Duodenal mucosa (tissue), 2 donors: ENCODE results near the gene USP6.
"Not testable (repeated sequence)": the region's sequence is repeated elsewhere in the genome, so short reads cannot be mapped to it uniquely, and the experiment has no call there.

Experiments
- H3K27ac ChIP-seq: one replicate; pipeline ENCODE4 v1.7.0; 2013; ENCODE audit warnings: low read depth, low read length
- H3K27me3 ChIP-seq, 2 donors: one replicate each; pipeline ENCODE4 v1.7.0; 2013; ENCODE audit warnings: low read length in 2 of 2, control low read depth in 1 of 2; ENCODE audit not compliant: insufficient read depth in 2 of 2, control insufficient read depth in 1 of 2
- H3K36me3 ChIP-seq, 2 donors: one replicate each; pipeline ENCODE4 v1.7.0; 2013; ENCODE audit warnings: low read length in 2 of 2, control low read depth in 1 of 2; ENCODE audit not compliant: insufficient read depth in 2 of 2, control insufficient read depth in 1 of 2
- H3K4me1 ChIP-seq, 2 donors: one replicate each; pipeline ENCODE4 v1.7.0; 2013; ENCODE audit warnings: low read length in 2 of 2, control low read depth in 1 of 2; ENCODE audit not compliant: insufficient read depth in 2 of 2, control insufficient read depth in 1 of 2
- H3K4me3 ChIP-seq, 2 donors: one replicate each; pipeline ENCODE4 v1.7.0; 2013; ENCODE audit warnings: low read length in 2 of 2, low read depth in 1 of 2
- H3K9ac ChIP-seq, 2 donors: one replicate each; pipeline ENCODE4 v1.7.0; 2013; ENCODE audit warnings: low read length in 2 of 2, low read depth in 1 of 2
- H3K9me3 ChIP-seq, 2 donors: one replicate each; pipeline ENCODE4 v1.7.0; 2013; ENCODE audit warnings: low read length in 2 of 2, control low read depth in 1 of 2; ENCODE audit not compliant: control insufficient read depth in 1 of 2

Gene USP6

GRCh38 chr17:5135131-5135712 is 19.4 kb downstream of the USP6 start:
- H3K27me3 ChIP-seq, H3K4me3 ChIP-seq, H3K9ac ChIP-seq, H3K9me3 ChIP-seq, H3K4me1 ChIP-seq, H3K27ac ChIP-seq, H3K36me3 ChIP-seq: not testable (repeated sequence)

- Histone ChIP-seq H3K27ac (no peak overlapping the region), H3K4me3 (no peak overlapping the region), H3K4me1 (no peaks in the 10 kb centered on the region), H3K9ac (no peak overlapping the region), H3K36me3 (no peaks in the 10 kb centered on the region), H3K27me3 (no peaks in the 10 kb centered on the region), H3K9me3 (no peaks in the 10 kb centered on the region)
These were observed 20.1 kb downstream of the USP6 start for GRCh38 chr17:5135726-5136579.

GRCh38 chr17:5136580-5137412 is 21.0 kb downstream of the USP6 start:
- not testable (repeated sequence) for H3K4me1 ChIP-seq, H3K9me3 ChIP-seq, H3K9ac ChIP-seq, H3K27me3 ChIP-seq, H3K36me3 ChIP-seq, H3K27ac ChIP-seq, H3K4me3 ChIP-seq

- not testable (repeated sequence) for H3K9me3 ChIP-seq, H3K36me3 ChIP-seq, H3K27me3 ChIP-seq, H3K27ac ChIP-seq, H3K4me1 ChIP-seq, H3K4me3 ChIP-seq, H3K9ac ChIP-seq
These were observed 21.8 kb downstream of the USP6 start for GRCh38 chr17:5137511-5138197.

GRCh38 chr17:5138198-5138544 is 22.3 kb downstream of the USP6 start:
- H3K9ac ChIP-seq, H3K27ac ChIP-seq, H3K36me3 ChIP-seq: not testable (repeated sequence)

GRCh38 chr17:5138616-5139457 is 23.0 kb downstream of the USP6 start:
- H3K9ac ChIP-seq: no peak overlapping the region
- no peak overlapping the region for H3K4me3 ChIP-seq
- H3K36me3 ChIP-seq: no peaks in the 10 kb centered on the region
- no peaks in the 10 kb centered on the region for H3K27me3 ChIP-seq
- no peaks in the 10 kb centered on the region for H3K4me1 ChIP-seq
- H3K27ac ChIP-seq: no peak overlapping the region
- H3K9me3 ChIP-seq: no peaks in the 10 kb centered on the region

More at GRCh38 chr17:5138198-5138544, 22.3 kb downstream of the USP6 start:
- not testable (repeated sequence) for H3K4me3 ChIP-seq, H3K27me3 ChIP-seq, H3K9me3 ChIP-seq, H3K4me1 ChIP-seq

GRCh38 chr17:5139458-5139732 is 23.6 kb downstream of the USP6 start:
- Histone ChIP-seq H3K27ac (no peak overlapping the region), H3K4me1 (no peaks in the 10 kb centered on the region), H3K36me3 (no peaks in the 10 kb centered on the region), H3K27me3 (no peaks in the 10 kb centered on the region), H3K9me3 (no peaks in the 10 kb centered on the region), H3K9ac (no peak overlapping the region), H3K4me3 (no peak overlapping the region)

GRCh38 chr17:5142877-5143276 is 27.0 kb downstream of the USP6 start:
- not testable (repeated sequence) for H3K27ac ChIP-seq, H3K27me3 ChIP-seq

GRCh38 chr17:5146122-5146521 is 30.3 kb downstream of the USP6 start:
- not testable (repeated sequence) for H3K27ac ChIP-seq, H3K4me3 ChIP-seq, H3K36me3 ChIP-seq, H3K9me3 ChIP-seq, H3K9ac ChIP-seq, H3K4me1 ChIP-seq, H3K27me3 ChIP-seq

More at GRCh38 chr17:5142877-5143276, 27.0 kb downstream of the USP6 start:
- H3K4me1 ChIP-seq, H3K36me3 ChIP-seq, H3K9ac ChIP-seq, H3K9me3 ChIP-seq, H3K4me3 ChIP-seq: not testable (repeated sequence)
